Ascending aorta (tissue), 2 donors: Measurements from ENCODE around the gene FAHD2B. TPM values are rescaled to one million over a fixed set of nuclear protein-coding genes. Genes with fewer than 3 reads are reported as not detected.
"Not testable (repeated sequence)": the region's sequence is repeated elsewhere in the genome, so short reads cannot be mapped to it uniquely, and the experiment has no call there.

Source experiments
- DNase-seq, 2 donors: peaks; one replicate each; pipeline ENCODE4 v3.0.0-alpha.2; 2019; ENCODE audit warnings: low spot score in 2 of 2
- H3K27ac ChIP-seq, 2 donors: fragments of 200-600 bp; sonication (generic); one replicate each; pipeline ENCODE4 v1.5.1; 2016 to 2017; ENCODE audit warnings: mild to moderate bottlenecking in 1 of 2
- H3K27me3 ChIP-seq: fragments of 200-600 bp; sonication (generic); one replicate; pipeline ENCODE4 v1.5.1; 2017
- H3K36me3 ChIP-seq, 2 donors: fragments of 200-600 bp; sonication (generic); one replicate each; pipeline ENCODE4 v1.5.1; 2016
- H3K4me1 ChIP-seq, 2 donors: fragments of 200-600 bp; sonication (generic); one replicate each; pipeline ENCODE4 v1.5.1; 2016 to 2017; ENCODE audit warnings: mild to moderate bottlenecking in 1 of 2
- H3K4me3 ChIP-seq, 2 donors: fragments of 200-600 bp; sonication (generic); one replicate each; pipeline ENCODE4 v1.5.1; 2016 to 2017; ENCODE audit warnings: mild to moderate bottlenecking in 1 of 2
- H3K9me3 ChIP-seq, 2 donors: fragments of 200-600 bp; sonication (generic); one replicate each; pipeline ENCODE4 v1.5.1; 2016
- intact Hi-C: fragments of 100-400 bp; cut with DNase I; formaldehyde crosslinking; loops from one replicate; pipeline ENCODE4 v1.15.1; 2023
- total RNA-seq: library from RNA; depleted of rRNA; stranded (reverse); fragments of >200 nt; gene quantifications from one replicate; pipeline ENCODE4 v1.1.0, GENCODE V29; 2016
- TF ChIP-seq, protein P1 (sequence below), 3 experiments: fragments of 200-600 bp in 2 of 3; fragments of 450-650 bp in 1 of 3; sonication (generic) in 2 of 3; IDR thresholded peaks; one replicate each; pipeline ENCODE4 v1.5.1; 2016 to 2019; ENCODE audit warnings: antibody characterized with exemption in 3 of 3, mild to moderate bottlenecking in 1 of 3, moderate library complexity in 1 of 3

Gene FAHD2B, protein sequence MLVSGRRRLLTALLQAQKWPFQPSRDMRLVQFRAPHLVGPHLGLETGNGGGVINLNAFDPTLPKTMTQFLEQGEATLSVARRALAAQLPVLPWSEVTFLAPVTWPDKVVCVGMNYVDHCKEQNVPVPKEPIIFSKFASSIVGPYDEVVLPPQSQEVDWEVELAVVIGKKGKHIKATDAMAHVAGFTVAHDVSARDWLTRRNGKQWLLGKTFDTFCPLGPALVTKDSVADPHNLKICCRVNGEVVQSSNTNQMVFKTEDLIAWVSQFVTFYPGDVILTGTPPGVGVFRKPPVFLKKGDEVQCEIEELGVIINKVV
- 18.5 TPM for total RNA-seq

DNA sequence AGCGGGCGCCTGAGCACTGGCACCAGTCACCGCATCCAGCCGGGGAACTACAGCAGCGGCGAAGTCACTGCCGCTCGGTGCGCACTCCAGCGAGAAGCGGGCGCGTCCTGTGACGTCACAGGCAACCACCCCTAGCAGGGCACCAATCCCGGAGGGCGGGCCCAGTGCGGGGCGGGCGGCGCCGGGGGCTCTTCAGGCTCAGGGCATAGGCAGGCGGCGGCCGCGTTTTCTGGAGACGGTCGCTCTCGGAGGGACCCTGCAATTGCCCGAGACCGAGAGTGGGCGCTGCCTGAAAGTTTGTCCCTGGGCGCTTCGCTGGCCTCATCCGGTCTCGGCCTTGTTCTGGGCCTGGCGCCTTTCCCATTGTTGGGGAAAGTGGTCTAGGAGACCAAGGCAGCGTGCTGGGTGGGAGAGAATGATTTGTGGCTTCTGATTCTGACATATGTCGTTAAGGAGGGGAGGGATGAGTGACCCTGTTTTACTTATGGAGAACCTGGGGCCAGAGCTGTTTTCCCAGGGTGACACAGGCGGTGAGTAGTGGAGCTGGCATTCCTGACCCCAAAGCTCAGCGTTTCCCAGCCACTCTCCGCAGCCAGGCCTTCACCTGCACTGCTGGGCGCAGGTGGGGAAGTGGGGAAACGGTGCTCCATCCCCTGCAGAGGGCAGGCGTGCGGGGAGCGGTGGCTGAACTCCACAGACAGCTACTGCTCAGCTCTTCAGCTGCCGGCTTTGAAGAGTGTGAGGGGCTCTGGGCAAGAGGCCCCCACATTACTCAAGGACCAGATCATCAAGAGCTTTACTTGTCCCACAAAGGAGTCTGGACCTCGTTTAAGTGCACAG lies at the start of gene FAHD2B:
Gene FAHD2B (minus strand): TSS at position 111 of the 840 bp plus-strand sequence. CDS start 3,176 bp downstream, outside the sequence.
- not testable (repeated sequence) for H3K27me3 ChIP-seq, H3K9me3 ChIP-seq, H3K4me1 ChIP-seq, H3K36me3 ChIP-seq
- H3K27ac ChIP-seq, result peak within 1 kb of the TSS; percentile 68 to 73
- peak in 1 of 2 donors; percentile 86 for DNase-seq
- intact Hi-C loops, result loop anchor here (10.0 kb wide), 1 partner anchor 230 kb away; no protein-coding TSS in a partner anchor
- H3K4me3 ChIP-seq, result peak within 1 kb of the TSS; percentile 50 to 58

DNA sequence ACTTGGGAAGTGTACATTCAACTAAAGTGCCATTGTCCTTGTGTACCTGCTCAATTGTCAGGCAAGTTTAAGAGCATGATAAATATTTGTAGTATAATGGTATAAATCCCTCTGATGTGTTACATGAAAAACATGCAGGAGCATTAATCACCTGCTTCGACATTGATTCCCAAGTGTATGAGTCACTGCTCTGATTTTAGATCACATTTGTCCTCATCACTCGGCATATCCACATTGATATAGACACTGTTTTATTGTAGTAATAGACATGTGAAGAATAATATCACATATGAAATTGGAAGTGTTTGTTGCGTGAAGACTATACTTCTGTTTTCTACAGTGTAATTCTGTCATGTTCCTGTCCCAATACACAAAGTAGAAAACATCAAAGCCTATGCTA lies 49.3 kb upstream of the FAHD2B start:
- H3K4me1 ChIP-seq, H3K4me3 ChIP-seq, H3K27me3 ChIP-seq, H3K27ac ChIP-seq, DNase-seq, H3K9me3 ChIP-seq, intact Hi-C loops: not testable (repeated sequence)
- peaks cover 4 to 17% of the 10 kb centered on the region in 2 donors for H3K36me3 ChIP-seq

DNA sequence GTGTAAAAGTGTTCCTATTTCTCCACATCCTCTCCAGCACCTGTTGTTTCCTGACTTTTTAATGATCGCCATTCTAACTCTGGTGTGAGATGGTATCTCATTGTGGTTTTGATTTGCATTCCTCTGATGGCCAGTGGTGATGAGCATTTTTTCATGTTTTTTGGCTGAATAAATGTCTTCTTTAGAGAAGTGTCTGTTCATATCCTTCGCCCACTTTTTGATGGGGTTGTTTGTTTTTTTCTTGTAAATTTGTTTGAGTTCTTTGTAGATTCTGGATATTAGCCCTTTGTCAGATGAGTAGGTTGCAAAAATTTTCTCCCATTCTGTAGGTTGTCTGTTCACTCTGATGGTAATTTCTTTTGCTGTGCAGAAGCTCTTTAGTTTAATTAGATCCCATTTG lies 34.4 kb upstream of the FAHD2B start:
- H3K9me3 ChIP-seq, H3K27me3 ChIP-seq, DNase-seq, H3K4me1 ChIP-seq, H3K27ac ChIP-seq, H3K36me3 ChIP-seq, H3K4me3 ChIP-seq, intact Hi-C loops: not testable (repeated sequence)

DNA sequence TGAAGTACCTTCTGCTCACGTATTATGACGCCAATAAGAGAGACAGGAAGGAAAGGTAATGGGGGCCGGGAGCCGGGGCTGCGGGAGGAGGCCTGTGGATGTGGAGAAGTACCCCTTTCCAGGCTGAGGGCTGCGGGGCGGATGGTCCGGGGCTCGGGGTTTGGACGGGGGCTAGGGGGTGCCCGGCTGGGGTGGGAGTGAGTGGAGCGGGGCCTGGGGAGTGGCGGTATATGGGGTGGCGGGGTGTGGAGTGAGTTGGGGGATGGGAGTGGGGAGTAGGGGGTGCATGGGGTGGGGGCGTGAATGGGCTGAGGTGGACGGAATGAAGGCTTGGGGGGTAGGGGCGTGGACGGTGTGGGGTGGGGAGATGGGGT lies 19.2 kb upstream of the FAHD2B start:
- H3K27me3 ChIP-seq, H3K36me3 ChIP-seq, DNase-seq, H3K4me1 ChIP-seq, H3K9me3 ChIP-seq: not testable (repeated sequence)
- H3K4me3 ChIP-seq, result peak overlapping the region; percentile 67 to 79
- intact Hi-C loops, result loop anchor here (2.0 to 5.0 kb wide), 3 partner anchors 101 to 352 kb away; partner anchors contain the start of gene CNNM4
- peak overlapping the region; percentile 86 for H3K27ac ChIP-seq

DNA sequence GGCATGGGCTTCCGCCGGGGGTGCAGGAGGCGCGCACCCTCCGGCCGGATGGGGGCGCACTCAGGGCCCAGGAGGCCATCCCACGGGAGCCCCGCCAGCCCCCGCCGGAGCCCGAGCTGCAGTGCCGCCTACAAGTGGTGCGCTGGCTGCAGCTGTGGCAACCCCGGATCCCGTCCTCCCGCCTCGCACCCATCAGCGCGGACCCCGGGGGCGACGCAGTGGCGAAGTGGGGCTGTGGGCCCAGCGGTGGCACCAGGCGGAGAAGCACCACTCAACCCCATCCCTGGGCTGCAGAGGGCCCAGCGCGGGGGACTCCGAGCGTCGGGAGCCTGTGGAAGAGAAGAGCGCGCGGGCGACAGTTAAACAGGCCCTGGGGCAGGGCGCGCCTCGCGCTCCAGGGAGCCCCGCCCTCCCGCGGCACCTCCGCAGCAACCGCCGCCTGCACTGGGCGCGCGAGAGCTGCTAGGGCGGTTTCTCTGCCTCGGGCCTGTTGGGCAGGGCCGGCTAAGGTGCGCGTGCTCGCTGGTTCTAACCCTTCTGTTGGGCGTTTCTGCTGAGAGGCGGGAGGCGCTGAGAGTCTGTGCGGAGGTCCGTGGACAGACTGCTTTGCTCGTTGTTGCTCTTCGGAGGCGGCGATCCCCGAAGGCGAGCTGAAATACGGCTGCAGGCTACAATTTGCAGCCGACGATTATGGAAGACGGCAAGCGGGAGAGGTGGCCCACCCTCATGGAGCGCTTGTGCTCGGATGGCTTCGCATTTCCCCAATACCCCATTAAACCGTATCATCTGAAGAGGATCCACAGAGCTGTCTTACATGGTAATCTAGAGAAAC lies 18.6 kb upstream of the FAHD2B start, which contains the start of gene ANKRD36:
Gene ANKRD36 (plus strand): TSS at position 104 of the 832 bp plus-strand sequence. CDS start 587 bp downstream, at position 691.
- H3K4me1 ChIP-seq, result not testable (repeated sequence)
- peak within 1 kb of the TSS; percentile 86 for H3K27ac ChIP-seq
- intact Hi-C loops, result loop anchor here (2.0 to 5.0 kb wide), 3 partner anchors 100 to 351 kb away; partner anchors contain the start of gene CNNM4

DNA sequence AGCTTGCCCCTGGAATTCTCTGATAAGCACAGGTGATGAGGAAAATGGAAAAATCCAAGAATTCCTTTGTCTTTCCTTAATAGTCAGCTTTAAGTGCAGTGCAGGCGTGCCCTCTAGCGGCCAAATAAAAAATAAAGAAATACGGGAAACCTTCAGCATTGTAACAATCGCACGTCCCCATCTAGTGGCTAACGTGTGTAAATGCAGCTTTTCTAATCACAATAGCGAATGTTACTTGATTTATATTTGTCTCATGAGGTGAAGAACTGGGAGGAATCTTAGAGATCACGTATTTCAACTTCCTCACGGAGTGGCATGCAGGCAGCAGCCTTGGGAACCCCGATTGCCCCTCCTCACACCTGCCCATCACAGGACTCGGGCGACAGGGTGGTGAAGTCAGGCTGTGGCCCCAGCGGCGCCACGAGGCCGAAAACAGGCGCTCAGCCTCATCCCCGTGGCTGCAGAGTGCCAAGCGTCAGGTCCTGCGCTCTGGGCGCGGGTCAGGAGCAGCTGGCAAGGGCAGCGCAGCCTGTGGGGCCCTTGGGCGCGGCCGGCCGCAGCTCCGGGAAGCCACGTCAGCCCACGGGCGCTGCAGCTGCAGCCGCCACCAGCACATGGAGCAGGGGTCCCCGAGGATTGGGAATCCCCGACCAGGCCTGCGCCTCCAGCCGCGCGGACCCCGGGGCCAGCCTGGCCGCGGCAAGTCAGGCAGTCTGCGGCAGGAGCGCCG lies 17.8 kb upstream of the FAHD2B start:
- not testable (repeated sequence) for H3K36me3 ChIP-seq, H3K4me1 ChIP-seq, H3K27me3 ChIP-seq, H3K9me3 ChIP-seq
- H3K4me3 ChIP-seq, result peak overlapping the region; percentile 67 to 79
- DNase-seq, result peak in 1 of 2 donors; percentile 82
- H3K27ac ChIP-seq, result peak overlapping the region; percentile 86
- TF ChIP-seq, protein P1, sequence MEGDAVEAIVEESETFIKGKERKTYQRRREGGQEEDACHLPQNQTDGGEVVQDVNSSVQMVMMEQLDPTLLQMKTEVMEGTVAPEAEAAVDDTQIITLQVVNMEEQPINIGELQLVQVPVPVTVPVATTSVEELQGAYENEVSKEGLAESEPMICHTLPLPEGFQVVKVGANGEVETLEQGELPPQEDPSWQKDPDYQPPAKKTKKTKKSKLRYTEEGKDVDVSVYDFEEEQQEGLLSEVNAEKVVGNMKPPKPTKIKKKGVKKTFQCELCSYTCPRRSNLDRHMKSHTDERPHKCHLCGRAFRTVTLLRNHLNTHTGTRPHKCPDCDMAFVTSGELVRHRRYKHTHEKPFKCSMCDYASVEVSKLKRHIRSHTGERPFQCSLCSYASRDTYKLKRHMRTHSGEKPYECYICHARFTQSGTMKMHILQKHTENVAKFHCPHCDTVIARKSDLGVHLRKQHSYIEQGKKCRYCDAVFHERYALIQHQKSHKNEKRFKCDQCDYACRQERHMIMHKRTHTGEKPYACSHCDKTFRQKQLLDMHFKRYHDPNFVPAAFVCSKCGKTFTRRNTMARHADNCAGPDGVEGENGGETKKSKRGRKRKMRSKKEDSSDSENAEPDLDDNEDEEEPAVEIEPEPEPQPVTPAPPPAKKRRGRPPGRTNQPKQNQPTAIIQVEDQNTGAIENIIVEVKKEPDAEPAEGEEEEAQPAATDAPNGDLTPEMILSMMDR (IDR thresholded peaks at IDR 0.05), result peak in 2 of 3 experiments; percentile 87 to 89
- intact Hi-C loops, result loop anchor here (1.0 to 5.0 kb wide), 4 partner anchors 100 to 350 kb away; partner anchors contain the start of genes CNNM3 and CNNM4

More for the DNA sequence above, 18.6 kb upstream of the FAHD2B start, which contains the start of gene ANKRD36:
- TF ChIP-seq, protein P1 (IDR thresholded peaks at IDR 0.05), result peak; percentile 47 to 68 (median 65)
- H3K9me3 ChIP-seq, H3K36me3 ChIP-seq, H3K27me3 ChIP-seq: not testable (repeated sequence)
- H3K4me3 ChIP-seq, result peak within 1 kb of the TSS; percentile 67 to 79
- DNase-seq, result peak in 1 of 2 donors; percentile 88

DNA sequence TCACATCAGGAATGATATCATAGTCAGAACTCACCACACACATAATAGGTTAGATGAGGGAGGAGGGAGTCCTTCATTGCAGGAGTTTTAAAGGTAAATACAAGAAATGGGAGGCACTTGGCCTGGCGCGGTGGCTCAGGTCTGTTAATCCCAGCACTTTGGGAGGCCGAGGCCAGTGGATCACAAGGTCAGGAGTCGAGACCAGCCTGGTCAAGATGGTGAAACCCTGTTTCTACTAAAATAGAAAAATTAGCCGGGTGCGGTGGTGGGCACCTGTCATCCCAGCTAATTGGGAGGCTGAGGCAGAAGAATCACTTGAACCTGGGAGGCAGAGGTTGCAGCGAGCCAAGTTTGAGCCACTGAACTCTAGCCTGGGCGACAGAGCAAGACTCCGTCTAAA lies 16.6 kb upstream of the FAHD2B start:
- intact Hi-C loops, result loop anchor here (5.0 kb wide), 2 partner anchors 244 to 349 kb away; partner anchors contain the start of gene CNNM4
- not testable (repeated sequence) for DNase-seq, H3K27me3 ChIP-seq

DNA sequence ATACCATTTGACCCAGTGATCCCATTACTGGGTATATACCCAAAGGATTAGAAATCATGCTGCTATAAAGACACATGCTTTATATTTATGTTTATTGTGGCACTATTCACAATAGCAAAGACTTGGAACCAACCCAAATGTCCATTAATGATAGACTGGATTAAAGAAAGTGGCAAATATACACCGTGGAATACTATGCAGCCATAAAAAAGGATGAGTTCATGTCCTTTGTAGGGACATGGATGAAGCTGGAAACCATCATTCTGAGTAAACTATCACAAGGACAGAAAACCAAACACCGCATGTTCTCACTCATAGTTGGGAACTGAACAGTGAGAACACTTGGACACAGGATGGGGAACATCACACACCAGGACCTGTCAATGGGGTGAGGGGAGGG lies 12.2 kb upstream of the FAHD2B start:
- H3K27me3 ChIP-seq, H3K4me1 ChIP-seq, DNase-seq, H3K9me3 ChIP-seq, H3K4me3 ChIP-seq, H3K36me3 ChIP-seq, intact Hi-C loops, H3K27ac ChIP-seq: not testable (repeated sequence)

More for the DNA sequence above, 16.6 kb upstream of the FAHD2B start:
- H3K4me3 ChIP-seq, H3K9me3 ChIP-seq, H3K27ac ChIP-seq, H3K36me3 ChIP-seq, H3K4me1 ChIP-seq: not testable (repeated sequence)

DNA sequence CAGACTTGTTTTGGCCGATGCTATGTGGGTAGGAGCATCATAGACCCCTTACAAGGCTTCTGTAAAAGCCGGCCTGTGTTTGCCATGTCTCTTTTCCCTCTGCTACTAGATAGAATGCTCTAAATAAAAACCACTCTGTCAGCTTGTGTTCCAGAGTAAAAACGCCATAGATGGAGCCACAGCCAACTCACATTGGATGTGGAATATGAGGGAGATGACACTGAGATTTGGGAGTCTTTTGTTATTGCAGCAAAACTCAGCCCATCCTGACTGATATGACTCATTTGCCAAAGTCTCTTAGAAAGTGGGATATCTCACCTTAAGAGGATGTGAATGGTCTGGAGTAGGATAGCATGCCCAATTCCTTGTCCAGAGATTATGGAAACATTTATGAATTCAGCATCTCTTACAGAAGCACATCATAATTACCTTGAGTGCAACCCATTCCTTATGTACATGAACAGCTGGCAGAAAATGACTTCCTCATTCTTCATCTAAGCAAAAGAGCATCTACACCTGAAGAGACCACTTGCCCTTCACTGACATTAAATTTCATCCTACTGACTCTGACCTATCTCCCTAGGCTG lies 4.2 kb upstream of the FAHD2B start:
- H3K27me3 ChIP-seq, H3K4me1 ChIP-seq, DNase-seq, H3K4me3 ChIP-seq, H3K36me3 ChIP-seq, H3K9me3 ChIP-seq, H3K27ac ChIP-seq: not testable (repeated sequence)
- intact Hi-C loops, result loop anchor here (10.0 kb wide), 1 partner anchor 234 kb away; no protein-coding TSS in a partner anchor
